Gastroesophageal sphincter (tissue), 4 donors: ENCODE measurements around the gene SAMD14. TPM values are rescaled to one million over a fixed set of nuclear protein-coding genes. Genes with fewer than 3 reads are reported as not detected.

Source experiments
- ATAC-seq: fragments of 150-250 bp; one replicate; pipeline ENCODE4 v1.9.1; 2016; ENCODE audit warnings: mild to moderate bottlenecking, moderate library complexity
- H3K27ac ChIP-seq, 4 donors: fragments of 200-600 bp; sonication (generic) in 3 of 4; 1 replicate in 3 of 4; 2 replicates in 1 of 4; pipeline ENCODE4 v1.5.1; 2016 to 2019
- H3K27me3 ChIP-seq: fragments of 200-600 bp; sonication (generic); one replicate; pipeline ENCODE4 v1.5.1; 2019
- H3K36me3 ChIP-seq, 2 donors: fragments of 200-600 bp; sonication (generic); one replicate each; pipeline ENCODE4 v1.5.1; 2019; ENCODE audit warnings: control low read depth in 1 of 2
- H3K4me1 ChIP-seq, 3 donors: fragments of 200-600 bp; sonication (generic); 1 replicate in 2 of 3; 2 replicates in 1 of 3; pipeline ENCODE4 v1.5.1; 2016 to 2019; ENCODE audit warnings: control low read depth in 2 of 3
- H3K4me3 ChIP-seq, 2 donors: fragments of 200-600 bp; sonication (generic); one replicate each; pipeline ENCODE4 v1.5.1; 2019; ENCODE audit warnings: mild to moderate bottlenecking in 1 of 2, moderate library complexity in 1 of 2
- H3K9me3 ChIP-seq, 3 donors: fragments of 200-600 bp; sonication (generic); one replicate each; pipeline ENCODE4 v1.5.1; 2017 to 2019; ENCODE audit warnings: control low read depth in 2 of 3
- EP300 ChIP-seq: sonication (generic); formaldehyde crosslinking; IDR thresholded peaks from one replicate; pipeline ENCODE4 v1.6.1; 2017; ENCODE audit warnings: antibody characterized with exemption, mild to moderate bottlenecking
- POLR2A ChIP-seq, 2 donors: fragments of 450-650 bp; IDR thresholded peaks; one replicate each; pipeline ENCODE4 v1.6.1; 2017; ENCODE audit warnings: antibody characterized with exemption in 2 of 2, mild to moderate bottlenecking in 2 of 2, moderate library complexity in 1 of 2
- POLR2AphosphoS5 ChIP-seq: sonication (generic); formaldehyde crosslinking; IDR thresholded peaks from one replicate; pipeline ENCODE4 v1.6.1; 2017; ENCODE audit warnings: antibody characterized with exemption
- WGBS, 2 donors: methylation state at CpG; one replicate each; pipeline ENCODE4 v1.1.5; 2018; ENCODE audit warnings: low coverage in 1 of 2; 5-methylcytosine and 5-hydroxymethylcytosine counted together
- total RNA-seq, 4 donors: library from RNA; depleted of rRNA; stranded (reverse); fragments of >200 nt; gene quantifications; one replicate each; pipeline ENCODE4 v1.1.0, GENCODE V29; 2016
- TF ChIP-seq, protein P1 (sequence below), 4 experiments: fragments of 200-600 bp in 2 of 4; fragments of 450-650 bp in 2 of 4; sonication (generic) in 1 of 4; IDR thresholded peaks; one replicate each; pipeline ENCODE4 v1.5.1; 2017 to 2019; ENCODE audit warnings: antibody characterized with exemption in 4 of 4, mild to moderate bottlenecking in 2 of 4, moderate library complexity in 2 of 4

The SAMD14 gene
- total RNA-seq, 4 donors from 2014 or later = 1.3 to 2.8 (median 2.3) TPM

- Histone ChIP-seq H3K4me3 (no peak overlapping the region), H3K27ac (no peak overlapping the region), H3K36me3 (peaks cover 0 to 84% of the 10 kb centered on the region in 2 donors), H3K4me1 (peaks cover 0 to 10% (median 0%) of the 10 kb centered on the region in 3 donors), H3K9me3 (no peaks in the 10 kb centered on the region), H3K27me3 (no peaks in the 10 kb centered on the region)
- 60 to 80% methylated on average over 1 to 5 of the region's 7 CpGs for WGBS, 2 donors
- ATAC-seq = no peak
- no peak for TF ChIP-seq EP300
- TF ChIP-seq, protein P1, sequence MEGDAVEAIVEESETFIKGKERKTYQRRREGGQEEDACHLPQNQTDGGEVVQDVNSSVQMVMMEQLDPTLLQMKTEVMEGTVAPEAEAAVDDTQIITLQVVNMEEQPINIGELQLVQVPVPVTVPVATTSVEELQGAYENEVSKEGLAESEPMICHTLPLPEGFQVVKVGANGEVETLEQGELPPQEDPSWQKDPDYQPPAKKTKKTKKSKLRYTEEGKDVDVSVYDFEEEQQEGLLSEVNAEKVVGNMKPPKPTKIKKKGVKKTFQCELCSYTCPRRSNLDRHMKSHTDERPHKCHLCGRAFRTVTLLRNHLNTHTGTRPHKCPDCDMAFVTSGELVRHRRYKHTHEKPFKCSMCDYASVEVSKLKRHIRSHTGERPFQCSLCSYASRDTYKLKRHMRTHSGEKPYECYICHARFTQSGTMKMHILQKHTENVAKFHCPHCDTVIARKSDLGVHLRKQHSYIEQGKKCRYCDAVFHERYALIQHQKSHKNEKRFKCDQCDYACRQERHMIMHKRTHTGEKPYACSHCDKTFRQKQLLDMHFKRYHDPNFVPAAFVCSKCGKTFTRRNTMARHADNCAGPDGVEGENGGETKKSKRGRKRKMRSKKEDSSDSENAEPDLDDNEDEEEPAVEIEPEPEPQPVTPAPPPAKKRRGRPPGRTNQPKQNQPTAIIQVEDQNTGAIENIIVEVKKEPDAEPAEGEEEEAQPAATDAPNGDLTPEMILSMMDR (IDR thresholded peaks at IDR 0.05) = no peak
- no peak for TF ChIP-seq POLR2A (IDR thresholded peaks at IDR 0.05)
- no peak for TF ChIP-seq POLR2AphosphoS5
Observed at GRCh38 chr17:50080827-50081226, 49.1 kb downstream of the SAMD14 start.

GRCh38 chr17:50080096-50080480, 49.9 kb downstream of the SAMD14 start:
- 82% methylated on average over 5 of the region's 11 CpGs; no CpG with 5 or more reads in 1 of the 2 donors for WGBS, 2 donors
- Histone ChIP-seq H3K27ac (peak overlapping the region in 2 of 4 donors; percentile 26 to 57), H3K36me3 (peaks cover 0 to 91% of the 10 kb centered on the region in 2 donors), H3K27me3 (no peaks in the 10 kb centered on the region), H3K4me1 (peaks cover 0 to 10% (median 0%) of the 10 kb centered on the region in 3 donors), H3K9me3 (no peaks in the 10 kb centered on the region), H3K4me3 (no peak overlapping the region)
- TF ChIP-seq POLR2A (IDR thresholded peaks at IDR 0.05) (no peak), EP300 (no peak), POLR2AphosphoS5 (no peak)
- TF ChIP-seq, protein P1 (IDR thresholded peaks at IDR 0.05) = no peak
- ATAC-seq = no peak

DNA sequence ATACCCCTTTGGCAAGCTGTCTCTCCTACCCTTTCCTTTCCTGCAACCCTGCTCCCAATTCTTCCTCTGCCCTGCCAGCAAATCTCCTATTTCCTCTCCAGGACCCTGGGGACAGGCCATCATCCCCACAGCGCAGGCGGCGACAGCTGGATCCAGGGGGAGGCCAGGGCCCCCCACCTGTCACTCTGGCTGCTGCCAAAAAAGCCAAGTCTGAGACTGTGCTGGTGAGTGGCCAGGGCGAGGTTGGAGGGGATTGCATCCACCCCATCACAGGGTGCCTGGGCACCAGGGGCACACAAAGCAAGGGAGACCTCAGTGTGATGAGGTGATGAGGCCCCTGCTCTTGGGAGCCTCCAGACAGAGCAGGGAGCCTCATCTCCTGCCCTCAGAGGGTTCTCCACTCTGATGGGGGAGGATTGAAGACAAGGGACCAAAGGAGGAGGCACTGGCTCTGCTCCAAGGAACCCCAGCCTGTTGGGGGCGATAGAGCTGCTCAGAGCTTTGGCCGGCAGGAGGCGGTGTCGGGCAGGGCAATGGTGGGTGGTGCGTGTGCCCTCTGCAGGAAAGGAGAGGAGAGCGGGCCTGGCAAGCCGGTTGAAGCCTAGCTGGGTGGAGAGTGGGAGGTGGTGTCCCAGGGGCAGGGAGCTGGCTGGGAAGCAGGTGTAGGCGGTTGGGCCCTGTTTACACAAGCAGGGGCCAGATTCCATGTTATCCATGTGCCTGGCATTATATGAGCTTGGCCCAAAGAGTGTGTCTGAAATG, 50.4 kb downstream of the SAMD14 start:
- Histone ChIP-seq H3K36me3 (peaks cover 0 to 91% of the 10 kb centered on the region in 2 donors), H3K4me1 (peaks cover 0 to 10% (median 0%) of the 10 kb centered on the region in 3 donors), H3K4me3 (no peak overlapping the region), H3K27ac (peak overlapping the region in 2 of 4 donors; percentile 26 to 57), H3K9me3 (no peaks in the 10 kb centered on the region), H3K27me3 (no peaks in the 10 kb centered on the region)
- WGBS, 2 donors = 90% methylated on average over 2 of the region's 12 CpGs; no CpG with 5 or more reads in 1 of the 2 donors
- ATAC-seq = peak; percentile 56
- TF ChIP-seq, protein P1 (IDR thresholded peaks at IDR 0.05) = peak in 3 of 4 experiments; percentile 53 to 68 (median 60)
- peak; percentile 25 for TF ChIP-seq POLR2AphosphoS5
- no peak for TF ChIP-seq POLR2A (IDR thresholded peaks at IDR 0.05)

- Histone ChIP-seq H3K36me3 (peaks cover 0 to 100% of the 10 kb centered on the region in 2 donors), H3K4me3 (no peak overlapping the region), H3K9me3 (no peaks in the 10 kb centered on the region), H3K27ac (peak overlapping the region in 1 of 4 donors; percentile 57), H3K27me3 (no peaks in the 10 kb centered on the region), H3K4me1 (peaks cover 0 to 10% (median 0%) of the 10 kb centered on the region in 3 donors)
- 91% methylated on average over 3 of the region's 4 CpGs; no CpG with 5 or more reads in 1 of the 2 donors for WGBS, 2 donors
- no peak for ATAC-seq
- TF ChIP-seq POLR2AphosphoS5 (no peak), EP300 (no peak), POLR2A (IDR thresholded peaks at IDR 0.05) (no peak)
- TF ChIP-seq, protein P1 (IDR thresholded peaks at IDR 0.05) = no peak
Observed at GRCh38 chr17:50078430-50078829, 51.5 kb downstream of the SAMD14 start.
